GM18526 (cell line): ENCODE results near the gene INCA1.

Experiments
- POLR2A ChIP-seq: IDR thresholded peaks from 3 replicates; pipeline ENCODE4 v1.6.1; 2011; ENCODE audit not compliant: insufficient read length; ENCODE audit errors: extremely low read depth

The INCA1 gene

DNA sequence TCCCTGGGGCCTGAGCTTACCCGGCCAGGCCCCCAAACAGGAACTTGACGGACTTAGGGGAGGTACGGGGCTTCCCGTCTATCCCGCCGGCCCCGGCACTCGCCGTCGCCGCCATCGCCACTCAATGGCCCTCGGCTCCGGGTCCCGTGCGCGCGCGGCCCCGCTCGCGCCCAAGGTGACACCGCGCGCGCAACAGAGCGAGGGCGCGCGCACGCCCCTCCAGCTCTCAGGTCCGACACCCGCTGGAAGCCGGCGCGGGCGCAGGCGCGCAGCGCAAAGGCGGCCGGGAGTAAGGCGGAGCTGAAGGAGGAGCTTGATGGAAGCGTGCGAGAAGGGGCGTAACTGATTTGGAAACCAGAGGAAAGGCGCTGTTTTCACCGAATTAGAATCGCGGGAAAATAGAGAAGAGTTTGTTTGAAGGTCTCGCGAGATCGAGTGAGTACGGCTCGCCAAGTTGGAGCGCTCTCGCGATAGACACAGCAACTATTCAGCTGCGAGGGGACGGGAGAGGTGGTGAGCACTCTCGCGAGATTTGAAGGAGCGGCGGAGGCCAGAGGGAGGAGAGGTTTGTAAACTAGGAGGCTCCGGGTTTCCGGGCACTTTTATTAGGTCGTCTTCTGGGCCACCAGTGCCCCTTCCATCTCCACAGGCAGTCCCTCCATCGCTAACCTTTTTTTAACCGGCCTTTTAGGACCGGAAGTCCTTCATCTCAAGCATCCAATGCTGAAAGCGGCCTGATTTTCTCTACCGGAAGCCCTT lies 57.3 kb downstream of the INCA1 start, which contains the start of the genes RNF167 and SLC25A11:
Gene RNF167 (plus strand): TSS at position 473 of the 759 bp plus-strand sequence. CDS start 642 bp downstream, outside the sequence.
Gene SLC25A11 (minus strand): TSS at position 251 of the 759 bp plus-strand sequence. CDS start 136 bp downstream, at position 115.
- TF ChIP-seq POLR2A, result peak; percentile 91

DNA sequence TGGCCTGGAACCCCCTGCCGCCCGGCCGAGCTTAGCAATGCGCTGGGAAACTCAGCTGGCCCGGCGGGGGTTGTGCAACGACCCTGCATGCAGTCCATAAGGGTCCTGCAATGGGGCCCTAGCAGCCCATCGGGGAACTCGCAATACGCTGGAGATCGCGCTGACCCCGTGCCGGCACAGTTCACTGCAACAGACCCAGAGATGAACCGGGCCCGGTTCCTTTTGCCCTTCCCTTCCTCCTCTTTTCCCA lies 57.9 kb downstream of the INCA1 start:
- TF ChIP-seq POLR2A, result no peak

DNA sequence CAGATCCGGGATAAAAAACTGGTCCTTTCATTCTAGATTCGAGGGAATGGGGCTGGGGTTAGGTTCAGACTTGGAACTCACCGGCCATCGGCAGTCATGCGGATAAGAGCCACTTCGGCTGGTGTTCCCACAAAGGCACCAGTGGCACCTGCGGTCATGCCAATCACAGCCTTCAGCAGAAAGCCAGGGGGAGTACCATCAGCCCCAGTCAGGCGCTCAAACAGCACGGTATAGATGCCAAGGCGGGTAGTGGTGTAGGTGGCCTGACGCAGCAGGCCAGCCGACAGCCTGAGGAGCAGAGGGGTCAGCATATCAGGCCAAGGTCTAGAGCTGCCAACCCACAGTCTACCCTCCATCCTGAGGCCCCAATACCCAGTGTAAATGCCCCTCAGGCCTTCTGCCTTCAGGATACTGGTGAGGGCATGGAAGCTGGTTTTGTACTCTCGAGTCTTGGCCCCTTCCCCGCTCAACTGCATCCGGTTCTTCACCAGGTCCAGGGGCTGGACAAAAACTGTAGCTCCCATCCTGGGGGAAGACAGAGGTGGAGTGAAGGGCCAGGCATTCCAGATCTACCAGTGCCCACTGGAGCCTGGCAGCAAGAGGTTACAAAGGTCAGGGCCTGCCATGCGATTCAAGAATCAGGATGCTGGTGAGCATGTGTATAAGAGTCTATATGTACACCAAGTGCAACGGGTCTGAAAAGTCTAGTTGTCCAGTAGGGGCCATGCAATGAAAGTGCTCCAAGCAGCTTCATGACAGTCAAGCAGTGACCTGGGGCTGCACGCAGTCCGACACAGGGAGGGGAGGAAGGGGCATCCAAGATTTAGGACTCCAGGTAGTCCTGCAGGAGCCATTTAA lies 58.4 kb downstream of the INCA1 start:
- no peak for TF ChIP-seq POLR2A
